Mucosa of descending colon (tissue), 3 donors: Measurements from ENCODE around the gene BSX. TPM values are rescaled to one million over a fixed set of nuclear protein-coding genes. Genes with fewer than 3 reads are reported as not detected.

Experiments used
- ATAC-seq: fragments of 200-7000 bp; cut with Tn5 transposase; one replicate; pipeline ENCODE4 v1.9.1; 2020; ENCODE audit warnings: mild to moderate bottlenecking, moderate library complexity
- DNase-seq, 3 donors: peaks; one replicate each; pipeline ENCODE4 v3.0.0-alpha.2; 2020
- H3K36me3 ChIP-seq: fragments of 200-600 bp; one replicate; pipeline ENCODE4 v1.8.0; 2021; ENCODE audit warnings: low read depth, mild to moderate bottlenecking
- H3K4me1 ChIP-seq: fragments of 200-600 bp; one replicate; pipeline ENCODE4 v1.8.0; 2021; ENCODE audit warnings: low read depth, mild to moderate bottlenecking
- H3K4me3 ChIP-seq: fragments of 200-600 bp; one replicate; pipeline ENCODE4 v1.8.0; 2021; ENCODE audit warnings: mild to moderate bottlenecking
- H3K9me3 ChIP-seq: fragments of 200-600 bp; one replicate; pipeline ENCODE4 v1.8.0; 2021; ENCODE audit warnings: mild to moderate bottlenecking
- CTCF ChIP-seq: fragments of 200-600 bp; IDR thresholded peaks from one replicate; pipeline ENCODE4 v1.8.0; 2022; ENCODE audit warnings: antibody characterized with exemption, mild to moderate bottlenecking
- intact Hi-C, 2 donors: fragments of 100-400 bp; cut with DNase I in 1 of 2; cut with micrococcal nuclease in 1 of 2; formaldehyde crosslinking; loops; one replicate each; pipeline versions ENCODE4 v1.11.0 to v1.11.1; 2022; cut with DNase I, micrococcal nuclease
- total RNA-seq, 3 donors: library from RNA; stranded (reverse); fragmentation: NEBNext Ultra II Directional in 2 of 3; extraction: Animal tissue kit (Norgen Biotek cat#: 25700) in 2 of 3; gene quantifications; one replicate each; pipeline versions ENCODE4 v1.2.1 to v1.2.4, GENCODE V29; 2021 to 2023
- donor health status: DM: no; HTN: no; CAD: no; lungs with moderate emphysema.
- donor health status: DM: no; HTN: no; CAD: no.
- donor health status: DM: no; HTN: yes; CAD: no.

BSX gene
- total RNA-seq, 3 donors from 2014 or later: not detected

- no peak for DNase-seq
- ATAC-seq: no peak
- intact Hi-C loops: no loop called here
- H3K36me3 ChIP-seq: no peaks in the 10 kb centered on the region
- TF ChIP-seq CTCF: no peak
- H3K9me3 ChIP-seq: no peaks in the 10 kb centered on the region
- no peak overlapping the region for H3K4me3 ChIP-seq
- H3K4me1 ChIP-seq: no peaks in the 10 kb centered on the region
Measured at GRCh38 chr11:122976734-122977469, 4.7 kb downstream of the BSX start.

GRCh38 chr11:122976061-122976733 lies 5.4 kb downstream of the BSX start:
- Histone ChIP-seq H3K4me1 (no peaks in the 10 kb centered on the region), H3K4me3 (no peak overlapping the region), H3K9me3 (no peaks in the 10 kb centered on the region), H3K36me3 (no peaks in the 10 kb centered on the region)
- intact Hi-C loops: no loop called here
- no peak for TF ChIP-seq CTCF
- ATAC-seq (no peak), DNase-seq (no peak)

- no peak for ATAC-seq
- intact Hi-C loops: no loop called here
Measured at GRCh38 chr11:122963961-122964360, 17.7 kb downstream of the BSX start.

GRCh38 chr11:122954455-122954854 lies 27.2 kb downstream of the BSX start:
- ATAC-seq (no peak), DNase-seq (no peak)
- TF ChIP-seq CTCF: no peak
- Histone ChIP-seq H3K4me3 (no peak overlapping the region), H3K9me3 (no peaks in the 10 kb centered on the region), H3K4me1 (no peaks in the 10 kb centered on the region), H3K36me3 (no peaks in the 10 kb centered on the region)
- intact Hi-C loops: no loop called here

More at GRCh38 chr11:122963961-122964360, 17.7 kb downstream of the BSX start:
- Histone ChIP-seq H3K9me3 (no peaks in the 10 kb centered on the region), H3K4me1 (no peaks in the 10 kb centered on the region), H3K4me3 (no peak overlapping the region), H3K36me3 (no peaks in the 10 kb centered on the region)
- no peak for DNase-seq
- TF ChIP-seq CTCF: no peak

- no peak for TF ChIP-seq CTCF
- no peaks in the 10 kb centered on the region for H3K4me1 ChIP-seq
- DNase-seq: no peak
- intact Hi-C loops: no loop called here
- no peaks in the 10 kb centered on the region for H3K36me3 ChIP-seq
- H3K4me3 ChIP-seq: no peak overlapping the region
- no peaks in the 10 kb centered on the region for H3K9me3 ChIP-seq
- ATAC-seq: no peak
Measured at GRCh38 chr11:122951211-122951610, 30.4 kb downstream of the BSX start.
